ENCODE data around the gene FAM107B.

Gene FAM107B

DNA sequence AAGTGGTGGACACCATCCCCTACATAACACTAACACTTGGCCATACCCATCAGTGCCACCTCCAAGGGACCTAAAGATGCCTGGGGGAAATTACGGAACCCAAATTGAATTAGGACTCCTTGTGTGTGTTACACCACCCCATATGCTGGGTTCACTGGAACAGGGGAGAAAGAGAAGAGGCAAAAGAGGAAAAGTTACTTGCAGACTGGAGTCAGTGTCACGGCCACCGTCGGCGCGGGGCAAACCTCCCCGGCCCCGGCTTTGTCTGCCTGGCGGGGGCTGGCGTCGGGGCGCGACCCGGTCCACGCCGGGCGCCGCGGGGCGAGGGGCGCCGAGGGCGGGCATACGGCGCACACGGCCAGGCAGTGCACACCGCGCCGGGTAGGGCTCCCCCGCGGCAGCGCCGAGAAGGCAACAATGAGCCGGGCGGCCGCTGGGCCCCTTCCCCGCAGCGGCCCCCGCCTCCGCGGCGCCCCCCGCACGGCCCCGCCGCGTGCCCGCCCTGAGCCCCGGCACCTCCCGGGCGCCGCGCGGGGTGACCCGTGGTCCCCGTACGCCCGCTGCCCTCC is 171.1 kb downstream of the FAM107B start:
- Histone ChIP-seq H3K36me3 (ENCODE audit: control insufficient read depth in 1 of 2, insufficient read depth in 2 of 2, low read depth in 1 of 2, low read length in 2 of 2) (peaks cover 0 to 13% of the 10 kb centered on the region in 2 experiments), H2BK15ac (ENCODE audit: low read depth, poor library complexity, severe bottlenecking) (peak overlapping the region; percentile 73), H3K4me1 (ENCODE audit: control insufficient read depth, insufficient read depth, low read depth, low read length) (peaks cover 8% of the 10 kb centered on the region), H3K4me2 (ENCODE audit: low read length, poor library complexity, severe bottlenecking) (peak overlapping the region; percentile 87), H4K8ac (ENCODE audit: low read length) (no peak overlapping the region), H3K9ac (ENCODE audit: low read length) (peak overlapping the region; percentile 83), H3K4me3 (ENCODE audit: insufficient read depth in 1 of 2, low read depth in 1 of 2, low read length in 2 of 2) (peak overlapping the region; percentile 78 to 79), H2AFZ (ENCODE audit: low read depth, low read length) (peak overlapping the region; percentile 53), H4K91ac (ENCODE audit: low read length) (no peak overlapping the region), H2BK12ac (ENCODE audit: low read length in 2 of 2) (peak overlapping the region in 1 of 2 experiments; percentile 74), H3K79me1 (replicated peaks; ENCODE audit: low read length, poor library complexity, severe bottlenecking) (peaks cover 23% of the 10 kb centered on the region), H2BK120ac (ENCODE audit: low read depth, low read length) (peak overlapping the region; percentile 75), H2AK5ac (ENCODE audit: low read length, severe bottlenecking) (no peak overlapping the region), H3K27me3 (ENCODE audit: control insufficient read depth in 1 of 2, insufficient read depth in 1 of 2, low read length in 2 of 2) (no peaks in the 10 kb centered on the region), H3K14ac (ENCODE audit: low read length in 2 of 2) (peak overlapping the region in 1 of 2 experiments; percentile 81), H3K9me3 (ENCODE audit: control insufficient read depth, low read length) (no peaks in the 10 kb centered on the region), H3K27ac (ENCODE audit: low read length, poor library complexity, severe bottlenecking) (no peak overlapping the region), H2BK5ac (ENCODE audit: low read depth, low read length, poor library complexity, severe bottlenecking) (no peak overlapping the region), H3K18ac (ENCODE audit: low read depth in 1 of 2, low read length in 2 of 2) (peak overlapping the region in 1 of 2 experiments; percentile 19), H3K23ac (ENCODE audit: low read length in 2 of 2) (peak overlapping the region in 1 of 2 experiments; percentile 70), H3K4ac (ENCODE audit: low read depth in 1 of 2, low read length in 2 of 2) (peak overlapping the region in 1 of 2 experiments; percentile 35)
- 0% methylated on average over 3 of the region's 58 CpGs for WGBS
- peak; percentile 37 for DNase-seq

DNA sequence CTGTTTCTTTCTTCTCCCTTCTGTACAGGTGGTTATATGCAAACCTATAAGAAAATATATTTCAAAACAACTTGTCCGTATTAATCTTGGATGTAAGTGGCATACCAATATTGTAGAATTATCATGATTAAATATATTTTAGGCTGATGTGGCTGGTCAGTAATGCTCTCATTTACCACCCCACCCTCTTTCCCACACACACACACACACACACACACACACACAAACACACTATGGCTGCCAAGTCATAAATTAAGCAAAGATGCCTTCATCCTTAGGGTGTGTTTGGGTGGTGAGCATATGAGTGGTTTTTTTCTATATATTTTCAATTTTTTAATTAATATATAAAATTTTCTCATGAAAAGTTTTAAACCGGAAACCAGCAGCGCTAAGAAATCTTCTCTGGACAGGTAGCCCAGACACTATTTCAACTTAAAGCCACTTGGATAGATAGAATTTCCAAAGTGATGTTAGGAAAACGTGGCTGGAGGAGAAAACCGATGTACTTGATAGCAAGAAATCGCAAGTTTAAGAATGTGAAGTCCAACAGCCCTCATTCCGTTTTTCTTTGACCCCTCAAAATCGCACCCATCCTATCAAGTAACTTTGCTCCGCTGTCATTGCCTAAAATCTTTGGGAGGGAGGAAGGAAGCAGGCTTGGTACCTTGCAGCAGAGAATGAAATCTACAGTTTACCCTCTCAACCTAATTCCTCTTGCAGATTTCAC is 171.7 kb downstream of the FAM107B start:
- Histone ChIP-seq H3K27me3 (ENCODE audit: control insufficient read depth in 1 of 2, insufficient read depth in 1 of 2, low read length in 2 of 2) (no peaks in the 10 kb centered on the region), H3K9ac (ENCODE audit: low read length) (peak overlapping the region; percentile 83), H3K4me3 (ENCODE audit: insufficient read depth in 1 of 2, low read depth in 1 of 2, low read length in 2 of 2) (peak overlapping the region in 1 of 2 experiments; percentile 79), H3K36me3 (ENCODE audit: control insufficient read depth in 1 of 2, insufficient read depth in 2 of 2, low read depth in 1 of 2, low read length in 2 of 2) (peaks cover 0 to 17% of the 10 kb centered on the region in 2 experiments), H2AK5ac (ENCODE audit: low read length, severe bottlenecking) (no peak overlapping the region), H2BK120ac (ENCODE audit: low read depth, low read length) (no peak overlapping the region), H2BK12ac (ENCODE audit: low read length in 2 of 2) (no peak overlapping the region), H3K18ac (ENCODE audit: low read depth in 1 of 2, low read length in 2 of 2) (no peak overlapping the region), H3K23ac (ENCODE audit: low read length in 2 of 2) (no peak overlapping the region), H3K4ac (ENCODE audit: low read depth in 1 of 2, low read length in 2 of 2) (no peak overlapping the region), H3K27ac (ENCODE audit: low read length, poor library complexity, severe bottlenecking) (no peak overlapping the region), H3K4me1 (ENCODE audit: control insufficient read depth, insufficient read depth, low read depth, low read length) (peaks cover 6% of the 10 kb centered on the region), H3K14ac (ENCODE audit: low read length in 2 of 2) (no peak overlapping the region), H2BK15ac (ENCODE audit: low read depth, poor library complexity, severe bottlenecking) (no peak overlapping the region), H3K4me2 (ENCODE audit: low read length, poor library complexity, severe bottlenecking) (peak overlapping the region; percentile 87), H2BK5ac (ENCODE audit: low read depth, low read length, poor library complexity, severe bottlenecking) (no peak overlapping the region), H4K91ac (ENCODE audit: low read length) (no peak overlapping the region), H3K79me1 (replicated peaks; ENCODE audit: low read length, poor library complexity, severe bottlenecking) (peaks cover 23% of the 10 kb centered on the region), H3K9me3 (ENCODE audit: control insufficient read depth, low read length) (no peaks in the 10 kb centered on the region), H2AFZ (ENCODE audit: low read depth, low read length) (no peak overlapping the region), H4K8ac (ENCODE audit: low read length) (no peak overlapping the region)
- 0% methylated on average over 2 of the region's 9 CpGs for whole genome bisulfite sequencing
- peak; percentile 16 for DNase-seq

DNA sequence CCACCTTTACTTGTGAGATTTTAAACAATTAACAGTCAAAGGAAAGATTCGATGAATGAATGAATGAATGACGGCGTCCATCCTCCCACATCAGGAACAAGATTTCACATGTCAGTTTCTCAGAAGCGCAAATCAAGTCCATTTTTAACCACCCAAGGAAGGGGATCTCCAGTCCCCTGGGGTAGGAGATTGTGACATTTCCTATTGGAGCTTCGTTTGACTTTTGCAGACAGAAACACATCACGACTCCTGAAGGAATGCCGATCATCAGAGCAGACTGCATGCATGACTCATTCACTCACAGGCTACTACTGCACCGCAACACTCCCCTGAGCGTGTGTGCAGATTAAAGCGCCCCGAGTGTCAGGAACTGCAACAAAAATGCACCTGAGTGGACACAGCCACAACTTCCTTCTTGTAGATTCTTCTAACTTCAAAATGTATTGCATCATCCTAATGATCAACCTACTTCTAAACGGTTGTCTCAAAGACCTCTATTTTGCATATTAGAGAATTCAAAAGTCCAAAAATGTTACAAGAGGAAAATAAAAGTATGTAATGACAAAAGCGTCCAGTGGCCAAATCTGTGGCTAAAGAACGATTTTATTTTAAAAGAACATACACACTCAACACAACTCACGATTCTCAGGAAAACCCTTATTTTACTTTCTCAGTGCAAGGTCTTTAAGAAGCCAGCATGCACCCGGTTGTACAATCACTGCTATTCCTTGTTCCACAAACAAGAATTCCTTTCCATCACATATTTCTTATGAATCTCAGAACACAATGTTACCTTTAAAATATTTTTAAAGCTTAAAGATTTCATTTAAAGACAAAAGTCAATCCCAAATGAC is 172.6 kb downstream of the FAM107B start:
- no peak overlapping the region for H2AFZ ChIP-seq (ENCODE audit: low read depth, low read length)
- no peak overlapping the region for H2AK5ac ChIP-seq (ENCODE audit: low read length, severe bottlenecking)
- H3K4ac ChIP-seq (ENCODE audit: low read depth in 1 of 2, low read length in 2 of 2), result no peak overlapping the region
- H3K4me3 ChIP-seq (ENCODE audit: insufficient read depth in 1 of 2, low read depth in 1 of 2, low read length in 2 of 2), result no peak overlapping the region
- no peak overlapping the region for H3K9ac ChIP-seq (ENCODE audit: low read length)
- no peak overlapping the region for H4K91ac ChIP-seq (ENCODE audit: low read length)
- 40% methylated on average over 15 of the region's 16 CpGs for WGBS
- no peak overlapping the region for H2BK120ac ChIP-seq (ENCODE audit: low read depth, low read length)
- no peak overlapping the region for H2BK12ac ChIP-seq (ENCODE audit: low read length in 2 of 2)
- H4K8ac ChIP-seq (ENCODE audit: low read length), result no peak overlapping the region
- H3K4me1 ChIP-seq (ENCODE audit: control insufficient read depth, insufficient read depth, low read depth, low read length), result peaks cover 6% of the 10 kb centered on the region
- H3K9me3 ChIP-seq (ENCODE audit: control insufficient read depth, low read length), result no peaks in the 10 kb centered on the region
- peak overlapping the region; percentile 53 for H3K4me2 ChIP-seq (ENCODE audit: low read length, poor library complexity, severe bottlenecking)
- no peak overlapping the region for H3K14ac ChIP-seq (ENCODE audit: low read length in 2 of 2)
- H3K18ac ChIP-seq (ENCODE audit: low read depth in 1 of 2, low read length in 2 of 2), result no peak overlapping the region
- H3K79me1 ChIP-seq (replicated peaks; ENCODE audit: low read length, poor library complexity, severe bottlenecking), result peaks cover 25% of the 10 kb centered on the region
- peak; percentile 94 for DNase-seq
- peak overlapping the region; percentile 7 for H3K27ac ChIP-seq (ENCODE audit: low read length, poor library complexity, severe bottlenecking)
- H3K27me3 ChIP-seq (ENCODE audit: control insufficient read depth in 1 of 2, insufficient read depth in 1 of 2, low read length in 2 of 2), result no peaks in the 10 kb centered on the region
- peaks cover 0 to 17% of the 10 kb centered on the region in 2 experiments for H3K36me3 ChIP-seq (ENCODE audit: control insufficient read depth in 1 of 2, insufficient read depth in 2 of 2, low read depth in 1 of 2, low read length in 2 of 2)
- H2BK5ac ChIP-seq (ENCODE audit: low read depth, low read length, poor library complexity, severe bottlenecking), result no peak overlapping the region
- no peak overlapping the region for H3K23ac ChIP-seq (ENCODE audit: low read length in 2 of 2)
- no peak overlapping the region for H2BK15ac ChIP-seq (ENCODE audit: low read depth, poor library complexity, severe bottlenecking)

DNA sequence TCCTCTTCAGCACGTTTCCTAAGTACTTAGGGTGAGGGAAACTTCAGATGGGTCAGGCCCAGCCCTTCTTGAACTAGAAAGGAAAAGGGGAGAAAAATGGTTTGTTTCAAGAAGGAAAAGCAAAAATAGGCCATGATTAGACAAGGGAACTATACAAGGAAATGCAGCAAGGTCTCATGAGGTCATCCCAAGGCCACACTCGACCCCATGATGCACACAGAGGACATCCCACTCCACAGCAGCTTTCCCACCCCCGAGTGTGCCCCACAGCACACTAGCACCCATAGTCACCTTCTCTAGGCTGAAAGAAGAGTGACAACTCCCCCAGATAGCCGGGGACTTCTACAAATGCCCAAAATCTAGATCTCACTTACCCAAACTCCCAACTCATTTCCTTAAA is 173.4 kb downstream of the FAM107B start:
- Histone ChIP-seq H3K4me1 (ENCODE audit: control insufficient read depth, insufficient read depth, low read depth, low read length) (peaks cover 6% of the 10 kb centered on the region), H3K9ac (ENCODE audit: low read length) (no peak overlapping the region), H2BK5ac (ENCODE audit: low read depth, low read length, poor library complexity, severe bottlenecking) (no peak overlapping the region), H3K9me3 (ENCODE audit: control insufficient read depth, low read length) (no peaks in the 10 kb centered on the region), H3K18ac (ENCODE audit: low read depth in 1 of 2, low read length in 2 of 2) (no peak overlapping the region), H4K8ac (ENCODE audit: low read length) (no peak overlapping the region), H3K27ac (ENCODE audit: low read length, poor library complexity, severe bottlenecking) (no peak overlapping the region), H2AFZ (ENCODE audit: low read depth, low read length) (no peak overlapping the region), H2BK120ac (ENCODE audit: low read depth, low read length) (no peak overlapping the region), H3K79me1 (replicated peaks; ENCODE audit: low read length, poor library complexity, severe bottlenecking) (peaks cover 29% of the 10 kb centered on the region), H3K27me3 (ENCODE audit: control insufficient read depth in 1 of 2, insufficient read depth in 1 of 2, low read length in 2 of 2) (no peaks in the 10 kb centered on the region), H2BK15ac (ENCODE audit: low read depth, poor library complexity, severe bottlenecking) (peak overlapping the region; percentile 75), H3K23ac (ENCODE audit: low read length in 2 of 2) (no peak overlapping the region), H4K91ac (ENCODE audit: low read length) (no peak overlapping the region), H2BK12ac (ENCODE audit: low read length in 2 of 2) (no peak overlapping the region), H3K4ac (ENCODE audit: low read depth in 1 of 2, low read length in 2 of 2) (no peak overlapping the region), H3K4me2 (ENCODE audit: low read length, poor library complexity, severe bottlenecking) (no peak overlapping the region), H3K14ac (ENCODE audit: low read length in 2 of 2) (no peak overlapping the region), H3K36me3 (ENCODE audit: control insufficient read depth in 1 of 2, insufficient read depth in 2 of 2, low read depth in 1 of 2, low read length in 2 of 2) (peaks cover 0 to 17% of the 10 kb centered on the region in 2 experiments), H2AK5ac (ENCODE audit: low read length, severe bottlenecking) (peak overlapping the region; percentile 43), H3K4me3 (ENCODE audit: insufficient read depth in 1 of 2, low read depth in 1 of 2, low read length in 2 of 2) (no peak overlapping the region)
- no peak for DNase-seq
- 94% methylated on average over 4 of the region's 4 CpGs for WGBS

Measured in mesenchymal stem cell (in vitro differentiated cells and primary cell).